ENCODE data around the gene SAP30BP. TPM values are rescaled to one million over a fixed set of nuclear protein-coding genes. Genes with fewer than 3 reads are reported as not detected.

SAP30BP gene
- total RNA-seq, 2 donors from 2014 or later = 47.2 to 59.6 TPM

DNA sequence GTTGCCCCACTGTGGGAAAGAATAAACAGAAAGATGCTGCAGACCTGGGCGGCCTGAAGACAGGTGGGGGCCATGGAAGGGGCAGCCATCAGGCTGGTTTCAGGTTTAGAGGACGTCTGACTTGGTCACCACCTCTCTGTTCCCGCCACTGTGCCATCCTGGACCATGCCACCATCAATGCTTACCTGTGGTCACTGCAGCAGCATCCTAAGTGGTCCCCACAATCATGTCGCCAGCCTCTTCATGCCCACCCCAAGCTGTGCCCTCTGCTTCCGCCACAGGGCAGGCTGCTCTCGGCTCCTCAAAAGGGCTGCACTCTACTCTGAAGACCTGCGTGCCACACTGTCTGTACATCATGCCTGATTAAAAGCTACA lies 23.5 kb upstream of the SAP30BP start:
- ATAC-seq (no peak), DNase-seq (no peak)
- intact Hi-C loops (cut with DNase I) = no loop called here

DNA sequence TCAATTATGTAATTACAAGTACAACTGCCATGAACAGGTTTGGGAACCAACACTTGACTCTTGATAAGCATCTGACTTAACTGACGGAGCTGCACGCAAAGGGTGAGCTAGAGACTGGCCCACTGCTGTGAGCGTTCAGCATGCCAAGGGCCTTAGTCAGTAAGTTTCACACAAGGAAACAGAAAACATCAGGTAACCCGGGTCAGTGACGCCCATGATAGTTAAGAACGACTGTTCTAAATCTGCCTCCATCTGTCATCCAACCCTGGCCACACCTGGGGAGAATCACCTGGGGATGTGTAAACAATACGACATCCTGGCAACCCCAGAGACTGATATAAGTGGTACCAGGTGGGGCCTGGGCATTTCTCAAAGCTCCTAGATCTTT lies 21.6 kb upstream of the SAP30BP start:
- DNase-seq (no peak), ATAC-seq (no peak)
- intact Hi-C loops (cut with DNase I) = no loop called here

DNA sequence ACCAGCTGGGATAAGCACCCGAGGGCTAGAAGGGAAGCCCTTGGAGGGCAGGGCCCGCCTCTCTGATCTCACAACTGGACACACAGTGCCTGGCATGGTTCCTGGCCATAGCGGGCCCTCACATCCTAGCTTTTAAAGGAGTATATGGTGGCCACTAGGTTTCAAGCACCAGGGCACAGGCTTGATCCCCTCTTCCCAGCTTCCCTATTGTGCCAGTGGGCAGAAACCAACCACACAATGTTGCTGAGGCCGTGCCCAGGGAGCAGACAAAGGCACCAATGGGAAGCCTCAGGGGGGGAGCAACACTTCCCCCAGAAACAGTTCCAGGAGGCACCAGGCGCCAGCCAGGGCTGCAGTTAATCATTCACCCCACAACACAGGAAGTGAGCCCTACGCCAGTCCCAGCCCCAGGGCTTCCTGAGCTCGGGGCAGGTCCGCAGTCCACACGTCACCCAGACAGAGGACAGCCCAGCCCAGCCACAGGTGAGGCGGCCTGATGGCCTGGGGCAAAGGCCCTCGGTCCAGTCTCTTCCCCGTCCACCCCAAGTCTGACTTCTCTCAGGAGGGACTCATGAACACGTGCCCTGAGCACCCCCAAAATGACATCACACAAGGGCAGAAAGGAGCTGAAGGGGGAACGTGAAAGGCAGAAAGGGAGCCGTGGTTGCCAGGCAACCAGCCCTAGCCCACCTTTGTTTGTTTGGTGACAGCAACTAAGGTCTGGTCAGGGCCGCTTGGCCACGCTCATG lies 21.1 kb upstream of the SAP30BP start:
- no peak for DNase-seq
- ATAC-seq = peak; percentile 56 to 67
- intact Hi-C loops (cut with DNase I) = no loop called here

DNA sequence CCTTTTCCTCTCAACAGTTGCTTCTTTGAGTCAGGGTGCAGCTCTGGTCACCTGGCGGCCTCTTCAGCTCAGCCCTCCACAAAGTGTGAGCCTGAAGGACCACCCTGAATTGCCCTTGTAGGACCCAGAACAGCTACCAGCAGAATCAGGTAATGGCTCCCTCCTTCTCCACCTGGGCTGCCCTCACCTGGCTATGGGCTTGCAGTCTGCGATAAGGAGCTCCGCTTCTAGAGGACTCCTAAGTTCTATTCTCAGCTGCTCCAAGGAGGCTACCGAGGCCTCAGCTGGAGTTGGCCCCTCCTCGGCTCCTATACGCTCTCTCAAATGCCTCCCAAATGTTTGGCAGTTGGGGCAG lies 20.5 kb upstream of the SAP30BP start:
- DNase-seq (no peak), ATAC-seq (no peak)
- intact Hi-C loops (cut with DNase I) = no loop called here

DNA sequence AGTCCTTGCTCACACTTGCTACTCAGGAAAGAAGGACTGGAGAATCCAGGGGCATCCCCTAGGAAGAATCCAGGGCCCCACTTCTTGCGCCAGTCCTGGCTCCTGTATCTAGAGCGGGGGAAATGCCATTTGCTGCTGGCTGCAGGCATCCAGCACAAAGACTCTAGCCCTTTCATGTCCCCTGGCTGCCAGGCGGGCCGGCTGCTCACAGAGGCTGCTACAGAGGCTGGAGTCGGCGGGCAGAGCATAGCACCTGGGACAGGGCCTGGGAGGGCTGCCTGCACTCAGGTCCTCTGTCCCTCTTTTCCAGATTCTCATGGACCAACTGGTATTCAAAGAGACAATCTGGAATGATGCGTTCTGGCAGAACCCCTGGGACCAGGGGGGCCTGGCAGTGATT lies 20.1 kb upstream of the SAP30BP start:
- no peak for ATAC-seq
- DNase-seq = no peak
- intact Hi-C loops (cut with DNase I) = no loop called here

DNA sequence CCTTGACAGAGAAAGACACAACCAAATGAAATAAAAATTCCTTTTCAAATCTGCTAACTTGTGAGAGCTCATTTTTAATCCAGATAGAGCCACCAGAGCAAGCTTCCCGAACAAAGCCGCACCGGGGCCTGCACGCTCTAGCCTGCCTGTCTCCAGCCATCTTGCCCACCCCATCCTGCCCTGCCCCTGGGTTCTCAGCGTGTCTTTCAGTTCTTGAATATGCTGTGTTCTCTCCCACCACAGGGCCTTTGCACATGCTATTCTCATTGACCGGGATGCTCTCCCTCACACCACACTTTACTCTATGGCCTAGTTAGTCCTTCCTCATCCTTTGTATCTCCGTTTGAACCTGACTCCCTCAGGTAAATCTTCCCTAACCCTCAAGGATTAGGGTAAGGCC lies 19.2 kb upstream of the SAP30BP start:
- intact Hi-C loops (cut with DNase I) = no loop called here
- DNase-seq (no peak), ATAC-seq (no peak)

DNA sequence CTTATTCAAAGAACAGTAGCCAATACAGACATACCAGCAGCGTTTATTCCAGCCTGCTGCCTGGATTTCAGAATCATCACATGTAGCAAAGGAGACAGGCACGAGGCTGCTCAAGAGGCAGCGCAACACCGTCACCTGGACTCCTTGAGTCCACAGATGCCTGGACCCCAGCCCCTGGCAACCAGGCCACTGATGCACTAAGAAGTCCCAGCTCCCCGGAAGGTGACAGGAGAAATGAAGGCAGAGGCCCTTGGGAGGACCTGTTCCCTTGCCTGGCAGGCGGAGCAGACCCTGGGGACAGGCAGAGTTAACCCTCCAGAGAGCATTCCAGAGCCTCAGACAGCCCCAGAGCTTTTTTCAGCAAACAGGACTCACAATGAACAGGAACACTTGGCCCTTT lies 17.5 kb upstream of the SAP30BP start:
- no peak for DNase-seq
- intact Hi-C loops (cut with DNase I) = no loop called here

DNA sequence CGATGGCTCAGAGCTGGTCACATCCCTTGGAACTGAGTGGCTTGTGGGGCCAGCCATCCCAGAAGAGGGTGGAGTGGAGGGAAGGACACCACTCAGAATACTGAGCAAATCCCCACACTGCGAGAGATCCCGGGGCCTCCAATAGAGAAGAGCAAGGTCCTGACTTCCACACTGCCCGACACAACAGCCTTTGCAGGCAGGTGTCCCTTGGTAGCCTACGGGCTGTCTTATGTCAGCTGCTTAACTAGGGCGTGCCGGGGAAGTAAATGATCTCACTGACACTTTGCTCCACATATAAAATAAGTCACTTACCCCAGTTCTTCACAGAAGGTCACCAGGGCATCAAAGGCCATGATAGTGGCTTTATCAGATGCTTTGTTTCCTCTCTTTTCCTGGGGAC lies 16.3 kb upstream of the SAP30BP start:
- DNase-seq = no peak
- ATAC-seq = no peak
- intact Hi-C loops (cut with DNase I) = no loop called here

More for the DNA sequence above, 17.5 kb upstream of the SAP30BP start:
- no peak for ATAC-seq

DNA sequence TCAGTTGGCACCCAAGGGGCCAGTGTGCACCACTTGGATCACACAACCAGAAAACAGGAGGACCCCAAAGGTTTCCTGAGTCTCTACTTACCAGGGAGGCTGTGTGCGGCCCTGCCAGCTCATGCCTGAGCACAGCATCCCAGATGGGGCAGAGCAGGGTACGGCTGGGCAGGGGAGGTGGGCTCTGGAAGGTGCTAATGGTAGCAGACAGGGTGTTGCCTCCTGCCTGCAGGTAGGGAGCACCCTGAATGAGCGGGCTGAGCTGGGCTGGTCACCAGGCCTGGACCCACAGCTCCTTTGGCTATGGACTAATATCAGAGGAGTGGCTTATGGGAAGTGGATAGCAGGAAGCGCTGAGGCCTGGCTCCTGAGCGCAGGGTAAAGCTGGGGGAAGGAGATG lies 14.8 kb upstream of the SAP30BP start:
- DNase-seq (no peak), ATAC-seq (no peak)
- intact Hi-C loops (cut with DNase I) = no loop called here

DNA sequence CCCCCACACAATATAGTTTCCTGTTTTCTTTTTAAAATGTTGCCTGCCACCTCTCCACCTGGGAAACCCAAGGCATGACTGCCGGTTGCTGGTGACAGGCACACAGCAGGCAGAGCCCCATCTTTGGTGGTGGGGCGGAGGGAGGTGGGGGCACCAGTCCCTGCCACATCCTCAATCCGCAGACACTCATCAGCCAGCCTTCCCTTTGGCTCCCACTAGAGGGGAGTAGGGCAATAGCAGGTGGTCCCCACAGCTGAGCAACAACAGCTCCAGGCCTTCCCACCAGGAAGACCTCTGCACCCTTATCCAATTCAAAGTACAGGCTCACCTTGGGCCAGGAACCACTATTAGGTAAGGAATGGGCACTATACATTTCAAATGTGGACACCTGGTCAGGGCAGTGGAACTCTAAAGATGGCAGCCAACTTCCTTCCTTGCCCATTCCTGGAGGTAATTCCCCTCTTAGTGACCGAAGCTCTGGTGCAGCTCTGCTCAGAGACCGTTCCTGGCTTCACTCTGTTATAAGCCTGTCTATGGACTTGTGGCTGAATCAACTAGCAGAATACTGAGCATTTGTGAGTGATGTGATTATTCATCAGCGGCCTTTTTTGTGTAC lies 14.1 kb upstream of the SAP30BP start:
- intact Hi-C loops (cut with DNase I) = no loop called here
- DNase-seq (no peak), ATAC-seq (peak; percentile 59 to 65)

DNA sequence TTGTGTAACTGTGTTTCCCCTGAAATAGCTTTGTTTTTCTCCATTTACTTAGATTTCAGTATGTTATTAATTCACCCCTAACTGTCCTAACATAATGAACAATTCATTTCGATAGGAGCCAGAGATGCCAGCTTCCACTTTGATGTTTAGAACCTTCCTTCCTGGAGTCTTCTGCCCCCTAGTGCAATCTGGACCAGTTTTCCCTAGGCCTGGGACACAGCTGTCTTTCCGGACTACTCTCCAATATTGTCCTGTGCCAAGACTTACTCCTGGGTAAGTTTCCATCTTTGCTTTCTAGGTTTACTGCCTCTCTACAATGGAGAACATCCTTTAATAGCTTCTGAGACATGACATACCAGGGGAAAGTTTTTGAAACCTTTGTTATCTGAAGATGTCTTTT lies 13.0 kb upstream of the SAP30BP start:
- no peak for DNase-seq
- intact Hi-C loops (cut with DNase I) = no loop called here
- ATAC-seq = no peak

DNA sequence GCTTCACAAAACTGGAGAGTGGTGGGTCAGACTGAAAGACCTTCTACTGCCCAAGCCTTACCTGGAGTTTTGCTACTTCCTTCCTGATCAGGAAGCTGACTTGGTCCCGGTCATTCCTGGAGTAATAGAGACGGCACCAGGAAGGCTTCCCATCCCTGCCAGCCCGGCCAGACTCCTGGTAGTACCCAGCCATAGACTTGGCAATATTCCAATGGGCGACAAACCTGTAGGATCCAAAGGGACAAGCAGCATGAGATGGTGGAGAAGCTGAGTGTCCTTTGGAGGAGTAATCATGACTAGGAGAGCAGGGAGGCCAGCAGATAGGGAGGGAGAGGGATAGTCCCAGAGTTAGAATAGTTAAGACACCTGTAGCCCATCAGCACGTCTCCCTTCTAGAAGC lies 8.9 kb upstream of the SAP30BP start:
- no peak for ATAC-seq
- intact Hi-C loops (cut with DNase I) = no loop called here
- DNase-seq = no peak

DNA sequence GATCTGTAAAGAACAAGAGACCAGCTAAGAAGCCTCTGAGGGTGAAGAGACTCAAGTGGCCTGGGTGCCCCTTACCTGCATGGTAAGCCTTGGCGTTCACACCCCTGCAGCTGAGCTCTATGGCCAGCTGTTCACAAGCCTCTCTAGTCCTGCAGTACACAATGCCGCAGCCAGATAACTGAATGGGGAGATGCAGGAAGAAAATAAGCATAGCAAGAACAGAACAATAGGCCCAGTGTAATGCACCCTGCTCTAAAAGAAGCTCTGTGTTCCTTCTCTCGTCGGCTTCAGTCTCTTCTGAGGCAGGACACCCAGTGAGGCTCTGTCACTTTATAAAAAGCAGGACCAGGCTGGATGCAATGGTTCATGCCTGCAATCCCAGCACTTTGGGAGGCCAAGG lies 5.6 kb upstream of the SAP30BP start:
- no peak for ATAC-seq
- intact Hi-C loops (cut with DNase I) = no loop called here
- DNase-seq = no peak

DNA sequence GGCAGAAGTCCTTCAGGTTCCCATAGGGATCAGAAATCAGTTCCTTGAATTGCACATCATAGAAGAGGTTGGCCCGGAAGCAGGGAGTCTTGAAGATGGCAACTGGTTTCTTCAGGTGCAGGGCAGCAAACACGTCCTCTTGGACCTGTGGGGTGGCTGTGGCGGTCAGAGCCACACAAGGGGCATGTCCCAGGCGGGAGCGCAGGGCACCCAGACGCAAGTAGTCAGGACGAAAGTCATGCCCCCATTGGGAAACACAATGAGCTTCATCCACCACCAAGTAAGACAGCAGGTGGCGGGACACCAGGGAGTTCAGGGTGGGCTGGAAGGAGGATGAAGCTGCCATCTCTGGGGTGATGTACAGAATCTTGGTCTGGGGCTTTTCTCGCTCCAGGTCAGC lies 4.6 kb upstream of the SAP30BP start:
- ATAC-seq (no peak), DNase-seq (no peak)
- intact Hi-C loops (cut with DNase I) = no loop called here

DNA sequence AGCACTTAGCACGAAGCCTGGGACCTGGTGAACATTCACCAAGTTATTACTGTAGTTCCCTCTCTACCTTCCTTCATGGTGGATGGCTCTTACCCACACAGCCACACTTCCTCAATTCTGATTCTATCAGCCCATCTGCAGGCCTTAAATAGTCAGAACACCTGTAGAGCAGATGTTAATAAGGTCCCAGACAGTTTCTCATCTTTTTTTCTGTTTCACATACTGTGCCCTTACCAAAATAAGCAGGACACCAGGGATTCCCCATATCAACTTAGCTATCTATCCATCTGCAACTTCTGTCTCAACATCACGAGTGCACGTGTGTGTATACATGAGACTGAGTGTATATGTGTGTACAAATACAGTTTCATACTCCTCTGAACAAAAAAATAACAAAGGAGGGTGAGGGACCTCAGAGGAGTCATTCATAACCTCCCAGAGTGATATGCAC lies 3.0 kb upstream of the SAP30BP start:
- intact Hi-C loops (cut with DNase I) = no loop called here
- DNase-seq (no peak), ATAC-seq (no peak)

DNA sequence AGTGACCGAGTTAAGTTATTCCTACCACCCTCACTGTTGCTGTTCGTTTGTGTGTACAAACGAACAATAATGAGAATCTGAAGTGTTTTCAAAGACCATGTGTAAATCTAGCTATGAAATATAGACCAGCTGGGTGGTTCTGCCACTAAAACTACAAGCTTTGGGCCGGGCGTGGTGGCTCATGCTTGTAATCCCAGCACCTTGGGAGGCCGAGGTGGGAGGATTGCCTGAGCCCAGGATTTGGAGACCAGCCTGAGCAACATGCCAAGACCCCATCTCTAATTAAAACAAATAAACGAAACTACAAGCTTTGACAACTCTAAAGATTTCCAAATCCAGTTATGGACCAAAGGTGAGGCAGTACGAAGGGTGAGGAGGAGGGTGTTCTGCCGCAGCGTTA lies 1.2 kb upstream of the SAP30BP start:
- DNase-seq (no peak), ATAC-seq (no peak)
- intact Hi-C loops (cut with DNase I) = no loop called here

DNA sequence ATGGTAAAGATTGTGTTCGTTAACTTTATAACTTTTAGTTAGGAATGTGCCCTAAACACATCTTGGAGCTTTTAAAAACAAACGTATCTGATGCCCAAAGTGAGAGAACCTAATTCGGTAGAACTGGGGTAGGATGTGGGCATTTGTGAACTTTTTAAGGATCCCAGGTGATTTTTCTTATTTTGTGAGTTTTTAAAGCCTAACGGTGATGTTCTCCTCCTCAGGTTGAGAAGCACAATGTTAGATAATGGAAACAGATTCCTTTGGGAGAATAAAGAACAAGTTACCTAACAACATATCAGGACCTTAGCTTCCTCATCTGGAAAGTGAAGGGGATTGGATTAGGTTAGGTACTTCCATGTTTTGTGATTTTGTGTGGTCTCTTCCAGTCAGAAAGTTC lies 687 bp downstream of the SAP30BP start:
- ATAC-seq (no peak), DNase-seq (no peak)
- intact Hi-C loops (cut with DNase I) = no loop called here

DNA sequence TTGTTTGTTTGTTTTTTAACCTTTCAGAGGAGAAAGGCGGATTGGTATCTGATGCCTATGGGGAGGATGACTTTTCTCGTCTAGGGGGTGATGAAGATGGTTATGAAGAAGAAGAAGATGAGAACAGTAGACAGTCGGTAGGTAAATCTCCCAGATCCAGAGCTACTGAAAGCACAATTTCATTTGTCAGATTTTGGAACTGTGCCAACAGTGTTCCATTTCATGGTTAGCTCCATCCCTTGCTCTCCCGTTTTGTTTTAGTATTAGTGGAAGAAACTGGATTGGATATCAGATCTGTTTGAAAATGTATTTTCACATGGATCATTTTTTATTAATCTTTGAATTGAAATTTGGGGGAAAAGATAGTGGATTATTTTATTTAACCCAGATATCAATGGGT lies 1.4 kb downstream of the SAP30BP start:
- ATAC-seq (no peak), DNase-seq (no peak)
- intact Hi-C loops (cut with DNase I) = no loop called here

DNA sequence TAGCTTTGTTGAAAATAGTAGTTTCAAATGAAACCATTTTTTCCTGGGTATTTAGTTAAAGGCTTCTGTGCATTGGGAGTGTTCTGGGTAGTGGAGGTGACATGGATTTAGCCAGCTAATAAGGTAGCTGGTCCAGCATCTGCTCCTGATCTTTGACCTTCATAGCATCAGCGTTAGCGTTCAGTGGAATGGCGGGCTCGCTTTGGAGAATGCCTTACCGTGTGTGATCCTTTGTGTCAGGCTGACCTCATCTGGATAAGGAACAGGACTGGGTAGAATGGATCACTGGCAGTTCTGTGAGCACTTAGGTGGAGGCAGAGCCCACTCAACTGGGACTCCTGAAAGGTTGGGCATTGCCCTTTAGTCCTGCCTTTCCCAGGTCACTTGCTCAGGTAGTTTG lies 3.7 kb downstream of the SAP30BP start:
- no peak for ATAC-seq
- no peak for DNase-seq
- intact Hi-C loops (cut with DNase I) = no loop called here

DNA sequence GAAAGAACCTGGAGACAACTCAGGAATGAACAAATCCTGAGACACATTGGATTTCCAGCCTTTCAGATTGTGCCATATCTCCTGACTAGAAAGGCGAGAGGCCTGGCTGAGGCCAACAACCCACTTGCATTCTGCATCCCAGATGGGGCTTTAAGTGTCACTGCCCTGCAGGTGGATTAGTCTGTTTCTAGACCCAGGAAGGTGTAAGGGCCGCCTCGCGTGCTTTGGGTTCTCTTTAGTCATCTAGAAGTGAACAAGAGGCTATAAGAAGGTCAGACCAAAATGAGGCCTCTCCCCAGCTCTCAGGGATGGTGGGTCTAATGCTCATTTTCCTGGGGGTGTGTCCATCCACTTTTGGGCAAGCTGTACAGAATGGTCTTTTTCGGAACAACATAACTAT lies 4.9 kb downstream of the SAP30BP start:
- intact Hi-C loops (cut with DNase I) = no loop called here
- no peak for ATAC-seq
- no peak for DNase-seq

DNA sequence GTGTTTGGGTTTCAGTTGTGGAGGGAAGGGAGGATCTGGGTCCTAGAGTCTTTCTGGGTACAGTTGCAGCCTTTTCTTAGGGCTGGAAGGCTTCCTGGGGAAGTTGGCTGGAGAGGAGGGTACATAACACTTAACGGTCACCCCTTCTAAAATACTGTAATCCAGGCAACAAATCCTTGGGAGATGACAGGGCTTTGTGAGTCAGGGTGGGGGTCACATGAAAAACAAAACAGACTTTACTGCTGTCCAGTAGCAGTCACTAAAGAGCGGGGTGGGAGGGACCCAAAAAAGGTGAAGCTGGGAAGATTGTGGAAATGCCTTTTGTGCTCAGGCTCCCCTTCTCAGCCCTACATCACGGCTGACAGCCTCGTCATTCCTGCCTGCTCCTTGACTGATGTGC lies 6.3 kb downstream of the SAP30BP start:
- intact Hi-C loops (cut with DNase I) = no loop called here
- ATAC-seq (no peak), DNase-seq (no peak)

All from left cardiac atrium (tissue), 4 donors.